ENCODE measurements around the gene FANCC. TPM values are rescaled to one million over a fixed set of nuclear protein-coding genes. Genes with fewer than 3 reads are reported as not detected.

Gene FANCC
- total and polyA plus RNA-seq, 2 of the 8 experiments (the other 6 are each of a cell fraction or from before 2014, with no cell fraction given) = 7.8 to 15.2 TPM

GRCh38 chr9:95215336-95215898 is 102.1 kb downstream of the FANCC start (continued):
- TF ChIP-seq FOSL1 (IDR thresholded peaks at IDR 0.05; ENCODE audit: insufficient read depth, low read depth, low read length) = no peak
- no peak for TF ChIP-seq EP300 (IDR thresholded peaks at IDR 0.05; ENCODE audit: borderline replicate concordance in 1 of 2, low read depth in 2 of 2, low read length in 2 of 2)
- TF ChIP-seq RBBP5 (IDR thresholded peaks at IDR 0.05; ENCODE audit: borderline replicate concordance, low read depth, low read length) = no peak
- no peak for TF ChIP-seq POLR2A (IDR thresholded peaks at IDR 0.05; ENCODE audit: control extremely low read depth in 1 of 2, low read depth in 2 of 2, low read length in 2 of 2)
